Keratinocyte (primary cell): ENCODE data around the gene BRCA1. TPM values are rescaled to one million over a fixed set of nuclear protein-coding genes. Genes with fewer than 3 reads are reported as not detected.
A peak's percentile ranks its signal among the peaks of the same experiment; 100 is the strongest.

Source experiments
- DNase-seq: peaks from one replicate; pipeline ENCODE4 v3.0.0-alpha.2; 2011; ENCODE audit warnings: low read depth, missing footprints, low spot score
- FAIRE-seq: peaks from 2 replicates; lab custom pipeline; 2011; peaks lifted over from hg19 to GRCh38; lab: Jason Lieb, UNC
- H2AFZ ChIP-seq: 2 replicates; pipeline ENCODE4 v1.6.0; 2012; ENCODE audit warnings: low read length, control low read depth, inconsistent platforms; ENCODE audit not compliant: control insufficient read depth
- H3K27ac ChIP-seq: 2 replicates; pipeline ENCODE4 v1.5.1; 2011; ENCODE audit warnings: low read length; ENCODE audit not compliant: control insufficient read depth, insufficient read depth
- H3K27me3 ChIP-seq: 3 replicates; pipeline ENCODE4 v1.6.0; 2011; ENCODE audit warnings: low read length; ENCODE audit not compliant: control insufficient read depth, insufficient read depth; ENCODE audit errors: extremely low read depth
- H3K36me3 ChIP-seq, 2 experiments: 2 replicates in 1 of 2; 3 replicates in 1 of 2; pipeline ENCODE4 v1.5.1; 2011; ENCODE audit warnings: low read length in 2 of 2, mild to moderate bottlenecking in 1 of 2; ENCODE audit not compliant: control insufficient read depth in 2 of 2, insufficient read depth in 2 of 2; ENCODE audit errors: extremely low read depth in 1 of 2
- H3K4me1 ChIP-seq: 3 replicates; pipeline ENCODE4 v1.5.1; 2011; ENCODE audit warnings: low read length; ENCODE audit not compliant: control insufficient read depth, insufficient read depth; ENCODE audit errors: extremely low read depth
- H3K4me2 ChIP-seq: 3 replicates; pipeline ENCODE4 v1.6.0; 2011; ENCODE audit warnings: low read depth, low read length; ENCODE audit not compliant: control insufficient read depth, insufficient read depth; ENCODE audit errors: extremely low read depth
- H3K4me3 ChIP-seq, 3 experiments: fragments of 200-600 bp in 1 of 3; sonication (generic) in 1 of 3; 2 replicates in 2 of 3; 3 replicates in 1 of 3; pipeline ENCODE4 v1.5.1; 2011 to 2016; ENCODE audit warnings: low read length in 3 of 3, mild to moderate bottlenecking in 3 of 3, control low read depth in 2 of 3, inconsistent platforms in 1 of 3, low read depth in 1 of 3, mixed read lengths in 1 of 3, mixed run types in 1 of 3, moderate library complexity in 1 of 3; ENCODE audit not compliant: control insufficient read depth in 2 of 3, insufficient read depth in 2 of 3; ENCODE audit errors: extremely low read depth in 1 of 3
- H3K79me2 ChIP-seq: 2 replicates; pipeline ENCODE4 v1.6.0; 2012; ENCODE audit warnings: low read length; ENCODE audit not compliant: control insufficient read depth, insufficient read depth
- H3K9ac ChIP-seq: 3 replicates; pipeline ENCODE4 v1.6.0; 2011; ENCODE audit warnings: low read length; ENCODE audit not compliant: control insufficient read depth, insufficient read depth; ENCODE audit errors: extremely low read depth
- H3K9me1 ChIP-seq: 3 replicates; pipeline ENCODE4 v1.6.0; 2011; ENCODE audit warnings: low read length; ENCODE audit not compliant: control insufficient read depth, insufficient read depth; ENCODE audit errors: extremely low read depth
- H3K9me3 ChIP-seq: 2 replicates; pipeline ENCODE4 v1.5.1; 2012; ENCODE audit warnings: low read depth, low read length; ENCODE audit not compliant: control insufficient read depth
- H4K20me1 ChIP-seq: 3 replicates; pipeline ENCODE4 v1.6.0; 2011; ENCODE audit warnings: low read length; ENCODE audit not compliant: control insufficient read depth, insufficient read depth; ENCODE audit errors: extremely low read depth
- CTCF ChIP-seq, 3 experiments: IDR thresholded peaks in 1 of 3; conservative IDR thresholded peaks in 1 of 3; optimal IDR thresholded peaks in 1 of 3; 2 replicates in 2 of 3; 3 replicates in 1 of 3; pipeline versions ENCODE3 to v1.5.1; 2011; ENCODE audit warnings: low read length in 3 of 3, mild to moderate bottlenecking in 3 of 3, moderate library complexity in 2 of 3, control low read depth in 1 of 3, inconsistent platforms in 1 of 3; ENCODE audit not compliant: insufficient read depth in 2 of 3; ENCODE audit errors: extremely low read depth in 1 of 3
- EZH2 ChIP-seq: IDR thresholded peaks from one replicate; pipeline ENCODE4 v1.6.1; 2012; ENCODE audit warnings: inconsistent platforms, mild to moderate bottlenecking, low read length, moderate library complexity
- dilution Hi-C: fragments of 300-500 bp; cut with MboI; formaldehyde crosslinking; loops from one replicate; pipeline ENCODE4 v1.7.0; 2020; ENCODE audit warnings: low sequenced_read_pairs; ENCODE audit not compliant: extremely low pct_ligation_motif_present
- polyA plus RNA-seq, 5 experiments: library from polyadenylated mRNA; depleted of rRNA in 3 of 5; stranded (reverse) in 3 of 5; stranded (forward) in 1 of 5; unstranded in 1 of 5; fragments of >200 nt; gene quantifications; 1 replicate in 1 of 5; 2 replicates in 3 of 5; 3 replicates in 1 of 5; pipeline versions ENCODE4 v1.2.1 to v1.2.3, GENCODE V29; 2011 to 2012; ENCODE audit warnings: missing spikeins in 2 of 5, low read depth in 1 of 5, low replicate concordance in 1 of 5

The BRCA1 gene
- polyA plus RNA-seq, 1 donor (not counting 4 experiments of a cell fraction or from before 2014, with no cell fraction given), result 17.2 TPM

DNA sequence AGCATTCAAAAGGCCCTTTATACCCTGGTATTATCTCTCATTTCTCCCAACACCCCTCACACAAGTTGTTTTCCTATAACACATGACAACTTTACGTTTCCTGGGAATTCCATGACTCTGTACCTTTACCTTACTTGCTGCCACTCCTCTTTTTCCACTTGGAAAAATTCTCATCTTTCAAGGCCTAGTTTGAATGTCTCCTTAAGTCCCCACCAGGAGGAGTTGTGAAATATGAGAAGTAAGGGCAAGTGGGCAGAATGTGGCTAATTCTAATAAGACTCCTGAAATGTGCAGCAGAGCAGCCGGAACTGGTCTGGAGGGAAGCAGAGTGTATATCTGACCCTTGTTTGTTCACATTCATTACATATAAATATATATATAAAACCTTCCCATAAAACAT, 39.7 kb downstream of the BRCA1 start:
- TF ChIP-seq EZH2, result no peak
- no peak for TF ChIP-seq CTCF (optimal IDR thresholded peaks at IDR 0.05 in 1 of 3, IDR thresholded peaks at IDR 0.05 in 1 of 3, conservative IDR thresholded peaks at IDR 0.05 in 1 of 3; ENCODE audit: extremely low read depth in 1 of 3, insufficient read depth in 2 of 3, low read length in 3 of 3)
- Histone ChIP-seq H3K9me1 (no peaks in the 10 kb centered on the region), H4K20me1 (no peaks in the 10 kb centered on the region), H3K9me3 (no peaks in the 10 kb centered on the region), H3K4me2 (no peak overlapping the region), H3K4me3 (no peak overlapping the region), H3K79me2 (no peaks in the 10 kb centered on the region), H3K9ac (no peak overlapping the region), H2AFZ (no peak overlapping the region), H3K4me1 (no peaks in the 10 kb centered on the region), H3K27ac (no peak overlapping the region), H3K36me3 (peaks cover 0 to 6% of the 10 kb centered on the region in 2 experiments), H3K27me3 (no peaks in the 10 kb centered on the region)
- FAIRE-seq, result no peak
- no peak for DNase-seq
- dilution Hi-C loops, result no loop called here

GRCh38 chr17:43079641-43080302, 45.4 kb downstream of the BRCA1 start:
- no peak for TF ChIP-seq EZH2
- TF ChIP-seq CTCF (optimal IDR thresholded peaks at IDR 0.05 in 1 of 3, IDR thresholded peaks at IDR 0.05 in 1 of 3, conservative IDR thresholded peaks at IDR 0.05 in 1 of 3; ENCODE audit: extremely low read depth in 1 of 3, insufficient read depth in 2 of 3, low read length in 3 of 3), result no peak
- dilution Hi-C loops, result no loop called here
- H3K9me3 ChIP-seq, result no peaks in the 10 kb centered on the region
- H3K27ac ChIP-seq, result peak overlapping the region; percentile 6
- no peak overlapping the region for H3K9ac ChIP-seq
- peak overlapping the region; percentile 78 for H2AFZ ChIP-seq
- H3K9me1 ChIP-seq, result no peaks in the 10 kb centered on the region
- peak overlapping the region; percentile 52 for H3K4me2 ChIP-seq
- DNase-seq, result no peak
- no peaks in the 10 kb centered on the region for H4K20me1 ChIP-seq
- H3K79me2 ChIP-seq, result no peaks in the 10 kb centered on the region
- peaks cover 15% of the 10 kb centered on the region for H3K4me1 ChIP-seq
- H3K27me3 ChIP-seq, result no peaks in the 10 kb centered on the region
- H3K36me3 ChIP-seq, result peaks cover 0 to 6% of the 10 kb centered on the region in 2 experiments
- H3K4me3 ChIP-seq, result peak overlapping the region in 1 of 3 experiments; percentile 44
- peak; percentile 61 for FAIRE-seq
